WTC11 (cell line): Measurements from ENCODE around the gene ANGEL2. TPM values are rescaled to one million over a fixed set of nuclear protein-coding genes. Genes with fewer than 3 reads are reported as not detected.
A peak's percentile ranks its signal among the peaks of the same experiment; 100 is the strongest.

Source experiments
- ATAC-seq: fragments of 200-7000 bp; cut with Tn5 transposase; 2 replicates; pipeline ENCODE4 v1.10.0; 2021; ENCODE audit warnings: mild to moderate bottlenecking, moderate library complexity
- CTCF ChIA-PET: fragments of 300-600 bp; sonication (Branson Sonifier 250); formaldehyde crosslinking; loops from one replicate; lab custom pipeline; 2021; ENCODE audit warnings: antibody characterized with exemption; lab: Charles Lee
- POLR2A ChIA-PET: fragments of 350-600 bp; sonication (Branson Sonifier 250); formaldehyde crosslinking; loops from one replicate; lab custom pipeline; 2021; ENCODE audit warnings: antibody characterized with exemption; lab: Charles Lee
- DNase-seq: peaks from one replicate; pipeline ENCODE4 v3.0.0; 2021; ENCODE audit warnings: low spot score
- H3K27ac Mint-ChIP-seq: 2 replicates; pipeline ENCODE4 v1.8.0; 2021; ENCODE audit warnings: mixed read lengths
- H3K27me3 Mint-ChIP-seq: 2 replicates; pipeline ENCODE4 v1.8.0; 2021; ENCODE audit warnings: low read depth, mild to moderate bottlenecking, moderate library complexity, mixed read lengths
- H3K36me3 Mint-ChIP-seq: 2 replicates; pipeline ENCODE4 v1.8.0; 2021; ENCODE audit warnings: mixed read lengths
- H3K4me1 Mint-ChIP-seq: 2 replicates; pipeline ENCODE4 v1.8.0; 2022; ENCODE audit warnings: mixed read lengths
- H3K4me3 Mint-ChIP-seq: 2 replicates; pipeline ENCODE4 v1.8.0; 2021; ENCODE audit warnings: mild to moderate bottlenecking, moderate library complexity, mixed read lengths
- H3K9me3 Mint-ChIP-seq: 2 replicates; pipeline ENCODE4 v1.8.0; 2021; ENCODE audit warnings: mixed read lengths
- CTCF ChIP-seq: fragments of 200-600 bp; IDR thresholded peaks from 2 replicates; pipeline ENCODE4 v1.8.0; 2022; ENCODE audit warnings: antibody characterized with exemption
- EMX1 ChIP-seq: fragments of 250-450 bp; sonication (Bioruptor Pico); IDR thresholded peaks from 2 replicates; pipeline ENCODE4 v1.8.0; 2021; ENCODE audit warnings: mild to moderate bottlenecking
- ETV6 ChIP-seq: sonication (generic); formaldehyde crosslinking; IDR thresholded peaks from 2 replicates; pipeline ENCODE4 v1.8.1; 2022; ENCODE audit warnings: mild to moderate bottlenecking, missing genetic modification reagents
- FOXK1 ChIP-seq: sonication (generic); formaldehyde crosslinking; IDR thresholded peaks from 2 replicates; pipeline ENCODE4 v1.8.0; 2022; ENCODE audit warnings: mild to moderate bottlenecking, moderate library complexity, missing genetic modification reagents
- NR1H2 ChIP-seq: sonication (generic); formaldehyde crosslinking; IDR thresholded peaks from 2 replicates; pipeline ENCODE4 v1.9.0; 2021; ENCODE audit warnings: mild to moderate bottlenecking, moderate library complexity, missing genetic modification reagents
- SP1 ChIP-seq: sonication (generic); formaldehyde crosslinking; conservative IDR thresholded peaks from 2 replicates; pipeline ENCODE4 v1.8.1; 2022; ENCODE audit warnings: missing genetic modification reagents
- STAT6 ChIP-seq: sonication (generic); formaldehyde crosslinking; conservative IDR thresholded peaks from 2 replicates; pipeline ENCODE4 v1.8.1; 2023; ENCODE audit warnings: mild to moderate bottlenecking, low read depth, missing genetic modification reagents, moderate library complexity
- ZBTB21 ChIP-seq: sonication (generic); formaldehyde crosslinking; IDR thresholded peaks from 2 replicates; pipeline ENCODE4 v1.8.1; 2023; ENCODE audit warnings: mild to moderate bottlenecking, missing genetic modification reagents, borderline replicate concordance
- ZMAT4 ChIP-seq: fragments of 250-450 bp; sonication (Bioruptor Pico); IDR thresholded peaks from 2 replicates; pipeline ENCODE4 v1.9.0; 2021; ENCODE audit warnings: mild to moderate bottlenecking
- ZNF121 ChIP-seq: sonication (generic); formaldehyde crosslinking; IDR thresholded peaks from 2 replicates; pipeline ENCODE4 v1.8.0; 2023; ENCODE audit warnings: missing genetic modification reagents
- ZNF219 ChIP-seq: sonication (generic); formaldehyde crosslinking; IDR thresholded peaks from 2 replicates; pipeline ENCODE4 v1.8.0; 2023; ENCODE audit warnings: missing genetic modification reagents, mild to moderate bottlenecking, borderline replicate concordance
- ZNF396 ChIP-seq: fragments of 250-450 bp; sonication (Bioruptor Pico); IDR thresholded peaks from 2 replicates; pipeline ENCODE4 v1.8.0; 2021; ENCODE audit warnings: mild to moderate bottlenecking, moderate library complexity, borderline replicate concordance
- ZNF532 ChIP-seq: fragments of 250-450 bp; sonication (Bioruptor Pico); IDR thresholded peaks from 2 replicates; pipeline ENCODE4 v1.9.0; 2021; ENCODE audit warnings: mild to moderate bottlenecking, borderline replicate concordance
- ZNF671 ChIP-seq: fragments of 250-450 bp; sonication (Bioruptor Pico); IDR thresholded peaks from 2 replicates; pipeline ENCODE4 v1.8.0; 2021; ENCODE audit warnings: mild to moderate bottlenecking
- total RNA-seq: library from RNA; stranded (reverse); gene quantifications from 3 replicates; pipeline ENCODE4 v1.2.3, GENCODE V29; 2021

ANGEL2 gene
- total RNA-seq, 1 experiment from 2014 or later: 38.6 TPM

- no peak for TF ChIP-seq CTCF
- TF ChIP-seq ZNF671 (CRISPR knock-in tag): no peak
- no peak for TF ChIP-seq ZNF396 (CRISPR knock-in tag)
- no peak for TF ChIP-seq NR1H2 (CRISPR knock-in tag)
- no peak for TF ChIP-seq STAT6 (CRISPR knock-in tag)
- no peak for TF ChIP-seq SP1 (CRISPR knock-in tag)
- no peak for TF ChIP-seq FOXK1 (CRISPR knock-in tag)
- no peak for TF ChIP-seq ZNF219 (CRISPR knock-in tag)
Observed at GRCh38 chr1:212987702-212988322, 27.9 kb downstream of the ANGEL2 start (continued).

- DNase-seq (no peak), ATAC-seq (peak; percentile 11)
- no peaks in the 10 kb centered on the region for H3K9me3 Mint-ChIP-seq
- POLR2A ChIA-PET: interaction anchor here (0.8 kb wide), 1 partner anchor 129 kb away, joined by 3 read pairs; the partner anchor contains the start of gene FLVCR1
- CTCF ChIA-PET: interaction anchor here (1.1 to 2.1 kb wide), 2 partner anchors 18 to 32 kb away, joined by 4 to 14 read pairs; no protein-coding TSS in a partner anchor
- TF ChIP-seq ZNF532 (CRISPR knock-in tag): no peak
- TF ChIP-seq ETV6: 0 out of 2 replicates have a peak, but pooled peaks have one; percentile 29
- no peaks in the 10 kb centered on the region for H3K27me3 Mint-ChIP-seq
- no peak overlapping the region for H3K4me3 Mint-ChIP-seq
- peak overlapping the region; percentile 90 for H3K27ac Mint-ChIP-seq
- peaks cover 92% of the 10 kb centered on the region for H3K36me3 Mint-ChIP-seq
- peaks cover 53% of the 10 kb centered on the region for H3K4me1 Mint-ChIP-seq
Observed at GRCh38 chr1:212986551-212986950, 29.1 kb downstream of the ANGEL2 start.

GRCh38 chr1:212984522-212985291 lies 31.0 kb downstream of the ANGEL2 start:
- TF ChIP-seq ZMAT4 (peak; percentile 81; the same call in 1 of the 2 replicates), ZBTB21 (no peak), EMX1 (CRISPR knock-in tag) (peak; percentile 69; the same call in 1 of the 2 replicates), ZNF121 (CRISPR knock-in tag) (peak; percentile 76; the same call in 1 of the 2 replicates)
- no peaks in the 10 kb centered on the region for H3K9me3 Mint-ChIP-seq
- CTCF ChIA-PET: interaction anchor here (0.6 kb wide), 1 partner anchor 262 kb away, joined by 4 read pairs; no protein-coding TSS in a partner anchor
- POLR2A ChIA-PET: interaction anchor here (0.6 to 0.9 kb wide), 3 partner anchors 18 to 124 kb away, joined by 3 to 5 read pairs (median 3); no protein-coding TSS in a partner anchor
- no peak overlapping the region for H3K4me3 Mint-ChIP-seq
- ATAC-seq (no peak), DNase-seq (no peak)
- peaks cover 70% of the 10 kb centered on the region for H3K4me1 Mint-ChIP-seq
- peak overlapping the region; percentile 21 for H3K27ac Mint-ChIP-seq
- peaks cover 91% of the 10 kb centered on the region for H3K36me3 Mint-ChIP-seq
- H3K27me3 Mint-ChIP-seq: no peaks in the 10 kb centered on the region
